ENCODE results near the gene DNAJA1. TPM values are rescaled to one million over a fixed set of nuclear protein-coding genes. Genes with fewer than 3 reads are reported as not detected.
"Not testable (repeated sequence)": the region's sequence is repeated elsewhere in the genome, so short reads cannot be mapped to it uniquely, and the experiment has no call there.

The DNAJA1 gene
- total RNA-seq, 1 experiment from 2014 or later = 361 TPM

GRCh38 chr9:33081128-33081851 lies 56.2 kb downstream of the DNAJA1 start:
- DNase-seq (ENCODE audit: low read depth) = peak; percentile 86

GRCh38 chr9:33082128-33082527 lies 57.1 kb downstream of the DNAJA1 start:
- no peak for DNase-seq (ENCODE audit: low read depth)

- no peak for DNase-seq (ENCODE audit: low read depth)
Observed at GRCh38 chr9:33082538-33083326, 57.7 kb downstream of the DNAJA1 start.

GRCh38 chr9:33085672-33086071 lies 60.6 kb downstream of the DNAJA1 start:
- DNase-seq (ENCODE audit: low read depth) = not testable (repeated sequence)

Other genes with a start within 250 kb of the DNAJA1 start
- 0.33 and 0.57 TPM in 2 replicates for gene TMEM215, start 241.7 kb upstream of the DNAJA1 start, total RNA-seq (2014; rRNA removed; shearing (Covaris generic))
- 73.8 and 98.7 TPM in 2 replicates for gene APTX, start 23.6 kb upstream of the DNAJA1 start, total RNA-seq (2014; rRNA removed; shearing (Covaris generic))
- gene SMU1, start 51.4 kb downstream of the DNAJA1 start, total RNA-seq (2014; rRNA removed; shearing (Covaris generic)) = 43.9 and 44.3 TPM in 2 replicates
- gene B4GALT1, start 142.1 kb downstream of the DNAJA1 start, total RNA-seq (2014; rRNA removed; shearing (Covaris generic)) = 19.1 and 19.2 TPM in 2 replicates
- not detected in 2 replicates for gene SPINK4, start 214.9 kb downstream of the DNAJA1 start, total RNA-seq (2014; rRNA removed; shearing (Covaris generic))
- 85.7 and 139 TPM in 2 replicates for gene BAG1, start 239.4 kb downstream of the DNAJA1 start, total RNA-seq (2014; rRNA removed; shearing (Covaris generic))
- gene CHMP5, start 239.8 kb downstream of the DNAJA1 start, total RNA-seq (2014; rRNA removed; shearing (Covaris generic)) = 169 and 250 TPM in 2 replicates

Data from Daoy (cell line).